DND-41 (cell line): Measurements from ENCODE around the gene MED17.

Experiments
- ATAC-seq: fragments of 200-7000 bp; cut with Tn5 transposase; 3 replicates; pipeline ENCODE4 v1.9.1; 2021; ENCODE audit warnings: low read depth; ENCODE audit not compliant: insufficient read depth
- DNase-seq: peaks from one replicate; pipeline ENCODE4 v3.0.0-alpha.2; 2020
- H2AFZ ChIP-seq: 2 replicates; pipeline ENCODE4 v1.6.0; 2012; ENCODE audit warnings: low read depth, low read length
- H3K27ac ChIP-seq: 2 replicates; pipeline ENCODE4 v1.5.1; 2012; ENCODE audit warnings: low read length, inconsistent platforms
- H3K27me3 ChIP-seq: fragments of 200-600 bp; sonication (generic); 2 replicates; pipeline ENCODE4 v1.6.0; 2012; ENCODE audit warnings: low read length, mild to moderate bottlenecking, inconsistent platforms; ENCODE audit not compliant: insufficient read depth, poor library complexity
- H3K36me3 ChIP-seq: 2 replicates; pipeline ENCODE4 v1.5.1; 2012; ENCODE audit warnings: low read length, inconsistent platforms; ENCODE audit not compliant: insufficient read depth
- H3K4me1 ChIP-seq: 2 replicates; pipeline ENCODE4 v1.5.1; 2012; ENCODE audit warnings: mild to moderate bottlenecking, low read length; ENCODE audit not compliant: insufficient read depth
- H3K4me2 ChIP-seq: 2 replicates; pipeline ENCODE4 v1.6.0; 2012; ENCODE audit warnings: mild to moderate bottlenecking, moderate library complexity, low read length, inconsistent platforms; ENCODE audit not compliant: insufficient read depth
- H3K4me3 ChIP-seq, 2 experiments: fragments of 200-600 bp in 1 of 2; shearing (Covaris generic) in 1 of 2; 2 replicates each; pipeline ENCODE4 v1.5.1; 2012 to 2016; ENCODE audit warnings: inconsistent platforms in 2 of 2, low read length in 2 of 2, mild to moderate bottlenecking in 2 of 2, low read depth in 1 of 2, moderate library complexity in 1 of 2
- H3K79me2 ChIP-seq: 2 replicates; pipeline ENCODE4 v1.6.0; 2012; ENCODE audit warnings: low read length, inconsistent platforms; ENCODE audit not compliant: insufficient read depth
- H3K9ac ChIP-seq: 2 replicates; pipeline ENCODE4 v1.6.0; 2012; ENCODE audit warnings: low read depth, mild to moderate bottlenecking, inconsistent platforms, low read length, moderate library complexity
- H3K9me3 ChIP-seq: 2 replicates; pipeline ENCODE4 v1.5.1; 2012; ENCODE audit warnings: low read length, moderate library complexity, mild to moderate bottlenecking, inconsistent platforms; ENCODE audit not compliant: insufficient read depth, severe bottlenecking
- H4K20me1 ChIP-seq: 2 replicates; pipeline ENCODE4 v1.6.0; 2012; ENCODE audit warnings: low read length; ENCODE audit not compliant: insufficient read depth
- EZH2 ChIP-seq: IDR thresholded peaks from 3 replicates; pipeline ENCODE4 v1.6.1; 2012; ENCODE audit warnings: borderline replicate concordance, low read depth, mild to moderate bottlenecking, moderate library complexity, low read length, inconsistent platforms; ENCODE audit not compliant: severe bottlenecking
- TF ChIP-seq, protein P1 (sequence below): IDR thresholded peaks from 2 replicates; pipeline ENCODE4 v1.5.1; 2012; ENCODE audit warnings: borderline replicate concordance, low read length, moderate library complexity, mild to moderate bottlenecking; ENCODE audit not compliant: poor library complexity, severe bottlenecking; ENCODE audit errors: extremely low read depth

MED17 gene

DNA sequence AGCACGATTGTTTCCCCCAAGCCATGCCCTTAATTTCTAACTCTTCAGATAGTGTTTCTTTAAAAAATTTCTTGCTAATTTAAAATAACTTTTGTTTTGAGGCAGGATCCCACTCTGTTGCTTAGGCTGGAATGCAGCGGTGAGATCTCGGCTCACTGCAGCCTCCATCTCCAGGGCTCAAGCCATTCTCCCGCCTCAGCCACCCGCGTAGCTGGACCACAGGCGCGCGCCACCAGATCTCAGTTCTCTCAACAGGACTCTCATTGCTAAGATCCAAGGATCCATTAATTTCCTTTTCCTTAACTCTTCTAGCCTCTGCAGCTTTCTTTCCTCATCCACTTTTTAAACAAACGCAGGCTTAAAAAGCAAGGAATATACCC lies 327 bp upstream of the MED17 start:
- Histone ChIP-seq H3K4me3 (peak overlapping the region; percentile 80 to 92), H2AFZ (peak overlapping the region; percentile 94), H3K4me2 (peak overlapping the region; percentile 91), H3K9me3 (no peaks in the 10 kb centered on the region), H3K36me3 (peaks cover 39% of the 10 kb centered on the region), H3K27ac (peak overlapping the region; percentile 94), H4K20me1 (peaks cover 31% of the 10 kb centered on the region), H3K79me2 (peaks cover 54% of the 10 kb centered on the region), H3K27me3 (no peaks in the 10 kb centered on the region), H3K9ac (peak overlapping the region; percentile 95), H3K4me1 (peaks cover 31% of the 10 kb centered on the region)
- ATAC-seq (peak; percentile 58), DNase-seq (no peak)
- TF ChIP-seq EZH2: no peak
- TF ChIP-seq, protein P1, sequence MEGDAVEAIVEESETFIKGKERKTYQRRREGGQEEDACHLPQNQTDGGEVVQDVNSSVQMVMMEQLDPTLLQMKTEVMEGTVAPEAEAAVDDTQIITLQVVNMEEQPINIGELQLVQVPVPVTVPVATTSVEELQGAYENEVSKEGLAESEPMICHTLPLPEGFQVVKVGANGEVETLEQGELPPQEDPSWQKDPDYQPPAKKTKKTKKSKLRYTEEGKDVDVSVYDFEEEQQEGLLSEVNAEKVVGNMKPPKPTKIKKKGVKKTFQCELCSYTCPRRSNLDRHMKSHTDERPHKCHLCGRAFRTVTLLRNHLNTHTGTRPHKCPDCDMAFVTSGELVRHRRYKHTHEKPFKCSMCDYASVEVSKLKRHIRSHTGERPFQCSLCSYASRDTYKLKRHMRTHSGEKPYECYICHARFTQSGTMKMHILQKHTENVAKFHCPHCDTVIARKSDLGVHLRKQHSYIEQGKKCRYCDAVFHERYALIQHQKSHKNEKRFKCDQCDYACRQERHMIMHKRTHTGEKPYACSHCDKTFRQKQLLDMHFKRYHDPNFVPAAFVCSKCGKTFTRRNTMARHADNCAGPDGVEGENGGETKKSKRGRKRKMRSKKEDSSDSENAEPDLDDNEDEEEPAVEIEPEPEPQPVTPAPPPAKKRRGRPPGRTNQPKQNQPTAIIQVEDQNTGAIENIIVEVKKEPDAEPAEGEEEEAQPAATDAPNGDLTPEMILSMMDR: no peak

DNA sequence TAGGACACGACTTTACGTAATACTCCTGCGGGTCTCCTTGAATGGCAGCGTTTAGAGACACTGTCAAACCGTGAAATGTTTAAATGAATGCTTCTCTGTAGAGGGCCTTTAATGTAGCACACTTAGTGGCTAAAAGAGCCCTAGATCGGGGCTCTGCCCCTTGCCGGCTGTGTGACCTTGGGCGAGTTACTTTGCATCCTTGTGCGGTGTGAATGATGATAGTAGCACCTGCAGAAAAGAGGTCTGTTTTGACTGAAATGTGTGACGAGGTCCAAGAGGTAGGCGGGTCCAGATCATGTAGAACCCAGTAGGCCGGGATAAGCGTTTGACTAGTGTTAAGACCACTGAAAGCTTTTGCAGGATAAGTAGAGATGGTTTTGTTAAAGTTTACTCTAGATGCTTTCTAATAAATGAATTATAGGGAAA lies 866 bp downstream of the MED17 start:
- H3K9me3 ChIP-seq: no peaks in the 10 kb centered on the region
- H3K4me3 ChIP-seq: peak overlapping the region; percentile 80 to 92
- peak; percentile 9; the same call in 2 of the 3 replicates for ATAC-seq
- peak overlapping the region; percentile 94 for H2AFZ ChIP-seq
- H3K27ac ChIP-seq: peak overlapping the region; percentile 94
- peaks cover 40% of the 10 kb centered on the region for H4K20me1 ChIP-seq
- peaks cover 66% of the 10 kb centered on the region for H3K79me2 ChIP-seq
- H3K9ac ChIP-seq: peak overlapping the region; percentile 95
- no peak for TF ChIP-seq EZH2
- TF ChIP-seq, protein P1: no peak
- DNase-seq: no peak
- H3K27me3 ChIP-seq: no peaks in the 10 kb centered on the region
- peaks cover 51% of the 10 kb centered on the region for H3K36me3 ChIP-seq
- H3K4me2 ChIP-seq: peak overlapping the region; percentile 91
- peaks cover 31% of the 10 kb centered on the region for H3K4me1 ChIP-seq

DNA sequence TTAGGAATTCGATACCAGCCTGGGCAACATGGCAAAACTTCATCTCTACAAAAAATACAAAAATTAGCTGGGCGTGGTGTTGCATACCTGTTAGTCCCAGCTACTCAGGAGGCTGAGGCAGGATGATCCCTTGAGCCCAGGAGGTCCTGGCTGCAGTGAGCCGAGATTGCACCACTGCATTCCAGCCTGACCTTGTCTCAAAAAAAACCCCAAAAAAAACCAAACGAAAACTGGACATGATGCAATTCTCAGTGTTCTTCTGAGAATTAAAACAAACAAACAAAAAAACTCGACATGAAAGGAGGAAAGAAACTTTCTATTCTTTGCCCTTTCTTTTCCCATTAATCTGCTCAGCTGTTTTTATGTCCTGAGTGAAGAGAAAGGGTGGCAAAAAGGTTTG lies 7.4 kb downstream of the MED17 start:
- no peak overlapping the region for H3K9ac ChIP-seq
- peaks cover 64% of the 10 kb centered on the region for H3K79me2 ChIP-seq
- peaks cover 8% of the 10 kb centered on the region for H3K4me1 ChIP-seq
- DNase-seq (no peak), ATAC-seq (no peak)
- H3K36me3 ChIP-seq: peaks cover 95% of the 10 kb centered on the region
- no peak overlapping the region for H3K27ac ChIP-seq
- H3K9me3 ChIP-seq: no peaks in the 10 kb centered on the region
- TF ChIP-seq, protein P1: no peak
- TF ChIP-seq EZH2: no peak
- no peak overlapping the region for H3K4me2 ChIP-seq
- H4K20me1 ChIP-seq: peaks cover 34% of the 10 kb centered on the region
- no peaks in the 10 kb centered on the region for H3K27me3 ChIP-seq
- H3K4me3 ChIP-seq: no peak overlapping the region
- no peak overlapping the region for H2AFZ ChIP-seq
